Measurements from ENCODE around the gene C1orf87. TPM values are rescaled to one million over a fixed set of nuclear protein-coding genes. Genes with fewer than 3 reads are reported as not detected.

C1orf87 gene
- total RNA-seq, 4 donors from 2014 or later = not detected

DNA sequence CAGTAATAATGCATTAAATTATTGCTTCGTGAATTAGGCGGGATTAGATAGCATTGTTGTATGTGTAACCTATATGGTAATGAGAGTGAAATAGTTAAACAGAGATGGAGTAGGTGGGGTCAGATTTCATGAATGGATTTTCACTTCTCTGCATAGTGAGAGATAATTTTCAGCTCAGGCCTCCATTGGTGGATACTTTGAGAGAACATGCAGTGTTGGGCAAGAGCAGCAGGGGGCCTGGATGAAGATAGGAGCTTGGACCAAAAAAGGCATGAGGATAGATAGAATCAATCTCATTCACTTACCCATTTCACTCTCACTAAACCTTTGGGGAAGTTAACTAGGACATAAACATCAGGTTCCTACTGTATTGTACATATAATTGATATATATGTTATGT, 39.5 kb upstream of the C1orf87 start:
- Histone ChIP-seq H3K27ac (no peak overlapping the region), H3K9me3 (no peaks in the 10 kb centered on the region), H3K36me3 (no peaks in the 10 kb centered on the region), H3K27me3 (no peaks in the 10 kb centered on the region), H3K4me3 (no peak overlapping the region), H3K4me1 (no peaks in the 10 kb centered on the region)
- in situ Hi-C loops (cut with MboI; ENCODE audit: low sequenced_read_pairs in 4 of 4) (no loop called here), intact Hi-C loops (cut with DNase I; ENCODE audit: low total_unique reads) (no loop called here)
- ATAC-seq (no peak), DNase-seq (no peak)
- TF ChIP-seq, protein P1, sequence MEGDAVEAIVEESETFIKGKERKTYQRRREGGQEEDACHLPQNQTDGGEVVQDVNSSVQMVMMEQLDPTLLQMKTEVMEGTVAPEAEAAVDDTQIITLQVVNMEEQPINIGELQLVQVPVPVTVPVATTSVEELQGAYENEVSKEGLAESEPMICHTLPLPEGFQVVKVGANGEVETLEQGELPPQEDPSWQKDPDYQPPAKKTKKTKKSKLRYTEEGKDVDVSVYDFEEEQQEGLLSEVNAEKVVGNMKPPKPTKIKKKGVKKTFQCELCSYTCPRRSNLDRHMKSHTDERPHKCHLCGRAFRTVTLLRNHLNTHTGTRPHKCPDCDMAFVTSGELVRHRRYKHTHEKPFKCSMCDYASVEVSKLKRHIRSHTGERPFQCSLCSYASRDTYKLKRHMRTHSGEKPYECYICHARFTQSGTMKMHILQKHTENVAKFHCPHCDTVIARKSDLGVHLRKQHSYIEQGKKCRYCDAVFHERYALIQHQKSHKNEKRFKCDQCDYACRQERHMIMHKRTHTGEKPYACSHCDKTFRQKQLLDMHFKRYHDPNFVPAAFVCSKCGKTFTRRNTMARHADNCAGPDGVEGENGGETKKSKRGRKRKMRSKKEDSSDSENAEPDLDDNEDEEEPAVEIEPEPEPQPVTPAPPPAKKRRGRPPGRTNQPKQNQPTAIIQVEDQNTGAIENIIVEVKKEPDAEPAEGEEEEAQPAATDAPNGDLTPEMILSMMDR (IDR thresholded peaks at IDR 0.05 in 4 of 5, conservative IDR thresholded peaks at IDR 0.05 in 1 of 5) = no peak
- no peak for TF ChIP-seq POLR2A (IDR thresholded peaks at IDR 0.05)

DNA sequence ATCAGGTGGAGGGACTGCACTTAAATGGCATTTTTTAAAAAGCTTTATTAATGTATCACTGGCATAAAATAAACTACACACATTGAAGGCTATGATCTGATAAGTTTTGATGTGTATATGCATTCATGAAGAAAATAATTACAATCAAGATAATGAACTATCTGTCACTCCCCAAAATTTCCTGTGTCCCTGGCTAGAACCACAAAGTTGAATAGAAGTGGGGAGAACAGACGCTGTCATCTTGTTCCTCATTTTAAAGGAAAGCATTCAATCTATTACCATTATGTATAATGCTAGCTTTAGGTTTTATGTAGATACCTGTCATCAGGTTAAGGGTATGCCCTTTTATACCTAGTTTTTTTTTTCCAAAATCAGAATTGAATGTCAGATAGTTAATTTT, 38.1 kb upstream of the C1orf87 start:
- intact Hi-C loops (cut with DNase I; ENCODE audit: low total_unique reads) (no loop called here), in situ Hi-C loops (cut with MboI; ENCODE audit: low sequenced_read_pairs in 4 of 4) (no loop called here)

DNA sequence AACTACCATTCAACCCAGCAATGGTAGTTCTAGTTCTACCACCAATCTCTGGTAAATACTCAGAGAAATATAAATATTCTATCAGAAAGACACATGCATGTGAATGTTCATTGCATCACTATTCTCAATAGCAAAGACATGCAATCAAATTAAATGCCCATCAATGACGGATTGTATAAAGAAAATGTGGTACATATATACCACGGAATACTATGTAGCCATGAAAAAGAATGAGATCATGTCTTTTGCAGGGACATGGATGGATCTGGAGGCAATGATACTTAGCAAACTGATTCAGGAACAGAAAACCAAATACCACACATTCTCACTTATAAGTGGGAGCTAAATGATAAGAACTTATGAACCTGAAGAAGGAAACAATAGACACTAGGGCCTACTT, 37.5 kb upstream of the C1orf87 start:
- in situ Hi-C loops (cut with MboI; ENCODE audit: low sequenced_read_pairs in 4 of 4) = no loop called here
- ATAC-seq = no peak
- no peak for TF ChIP-seq POLR2A (IDR thresholded peaks at IDR 0.05)
- TF ChIP-seq, protein P1 (IDR thresholded peaks at IDR 0.05 in 4 of 5, conservative IDR thresholded peaks at IDR 0.05 in 1 of 5) = no peak
- intact Hi-C loops (cut with DNase I; ENCODE audit: low total_unique reads) = no loop called here
- Histone ChIP-seq H3K4me3 (no peak overlapping the region), H3K27me3 (no peaks in the 10 kb centered on the region), H3K4me1 (no peaks in the 10 kb centered on the region), H3K9me3 (no peaks in the 10 kb centered on the region), H3K27ac (no peak overlapping the region), H3K36me3 (no peaks in the 10 kb centered on the region)
- no peak for DNase-seq

More for the DNA sequence above, 38.1 kb upstream of the C1orf87 start:
- H3K4me3 ChIP-seq = no peak overlapping the region
- no peaks in the 10 kb centered on the region for H3K36me3 ChIP-seq
- H3K4me1 ChIP-seq = no peaks in the 10 kb centered on the region
- no peaks in the 10 kb centered on the region for H3K9me3 ChIP-seq
- no peaks in the 10 kb centered on the region for H3K27me3 ChIP-seq
- no peak for ATAC-seq
- no peak for DNase-seq
- no peak overlapping the region for H3K27ac ChIP-seq
- TF ChIP-seq POLR2A (IDR thresholded peaks at IDR 0.05) = no peak
- TF ChIP-seq, protein P1 (IDR thresholded peaks at IDR 0.05 in 4 of 5, conservative IDR thresholded peaks at IDR 0.05 in 1 of 5) = no peak

DNA sequence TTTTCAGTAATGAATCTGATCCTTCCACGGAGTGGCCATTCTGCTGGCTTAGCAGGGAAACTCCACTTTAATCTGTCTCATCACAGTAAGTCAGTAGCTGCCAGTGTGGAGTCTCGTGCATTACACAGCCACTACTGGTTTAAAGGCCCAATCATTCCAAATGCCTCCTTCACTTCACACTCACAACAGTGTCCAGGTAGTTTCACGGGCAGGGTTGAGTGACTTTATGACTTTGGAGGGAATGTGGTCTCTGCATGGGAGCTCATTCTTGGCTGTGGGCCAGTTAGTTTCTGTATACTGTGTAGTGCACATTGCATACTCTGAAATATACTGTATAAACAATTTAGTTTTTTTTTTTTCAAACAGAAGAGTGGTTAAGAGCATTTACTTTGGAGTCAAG, 34.6 kb upstream of the C1orf87 start:
- H3K9me3 ChIP-seq = no peaks in the 10 kb centered on the region
- no peak overlapping the region for H3K27ac ChIP-seq

DNA sequence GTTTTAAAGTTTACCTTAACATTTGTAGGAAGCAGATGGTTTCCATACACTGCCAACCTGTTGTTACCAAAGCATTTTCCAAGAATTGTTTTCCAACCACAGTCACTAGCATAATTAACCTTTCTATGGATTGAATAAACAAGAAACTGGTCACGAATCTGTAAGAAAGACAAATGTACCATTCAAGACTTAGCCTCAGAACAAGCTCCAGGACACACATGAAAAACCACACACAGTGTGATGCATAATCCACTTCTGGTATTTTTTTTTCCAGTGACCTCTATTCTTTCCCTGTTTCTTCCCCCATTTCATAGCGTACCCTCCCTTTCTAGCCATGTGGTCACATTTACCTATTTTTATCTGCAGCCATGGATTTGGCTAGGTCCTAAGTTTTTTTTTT, 29.6 kb upstream of the C1orf87 start:
- no peaks in the 10 kb centered on the region for H3K4me1 ChIP-seq
- no peaks in the 10 kb centered on the region for H3K9me3 ChIP-seq
- no peaks in the 10 kb centered on the region for H3K27me3 ChIP-seq
- ATAC-seq = no peak
- H3K4me3 ChIP-seq = no peak overlapping the region
- H3K27ac ChIP-seq = no peak overlapping the region
- in situ Hi-C loops (cut with MboI; ENCODE audit: low sequenced_read_pairs in 4 of 4) = no loop called here
- H3K36me3 ChIP-seq = no peaks in the 10 kb centered on the region
- DNase-seq = no peak
- TF ChIP-seq, protein P1 (IDR thresholded peaks at IDR 0.05 in 4 of 5, conservative IDR thresholded peaks at IDR 0.05 in 1 of 5) = no peak
- no peak for TF ChIP-seq POLR2A (IDR thresholded peaks at IDR 0.05)
- intact Hi-C loops (cut with DNase I; ENCODE audit: low total_unique reads) = no loop called here

More for the DNA sequence above, 34.6 kb upstream of the C1orf87 start:
- DNase-seq (no peak), ATAC-seq (no peak)
- Histone ChIP-seq H3K36me3 (no peaks in the 10 kb centered on the region), H3K4me1 (no peaks in the 10 kb centered on the region), H3K27me3 (no peaks in the 10 kb centered on the region), H3K4me3 (no peak overlapping the region)
- in situ Hi-C loops (cut with MboI; ENCODE audit: low sequenced_read_pairs in 4 of 4) (no loop called here), intact Hi-C loops (cut with DNase I; ENCODE audit: low total_unique reads) (no loop called here)
- TF ChIP-seq, protein P1 (IDR thresholded peaks at IDR 0.05 in 4 of 5, conservative IDR thresholded peaks at IDR 0.05 in 1 of 5) = no peak
- no peak for TF ChIP-seq POLR2A (IDR thresholded peaks at IDR 0.05)
